Measurements from ENCODE around the gene CNTNAP2.

DNA sequence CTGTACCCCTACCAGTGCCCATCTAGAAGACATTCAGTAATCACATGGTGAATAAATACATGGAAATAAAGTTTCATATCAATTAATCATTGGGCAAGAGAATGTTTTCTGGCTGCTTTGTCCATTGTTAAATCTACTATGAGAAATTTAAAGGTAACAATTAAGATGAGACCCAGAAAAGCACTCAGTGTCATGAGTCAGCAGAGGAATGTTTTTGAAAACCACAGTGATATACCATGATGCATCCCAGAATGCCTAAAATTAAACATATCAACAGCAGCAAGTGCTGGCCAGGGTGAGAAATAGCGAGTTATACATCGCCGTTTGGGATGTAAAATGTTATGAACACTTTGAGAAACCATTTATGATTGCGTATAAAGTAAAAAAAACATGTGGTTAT, 1648.7 kb downstream of the CNTNAP2 start:
- TF ChIP-seq, protein P1, sequence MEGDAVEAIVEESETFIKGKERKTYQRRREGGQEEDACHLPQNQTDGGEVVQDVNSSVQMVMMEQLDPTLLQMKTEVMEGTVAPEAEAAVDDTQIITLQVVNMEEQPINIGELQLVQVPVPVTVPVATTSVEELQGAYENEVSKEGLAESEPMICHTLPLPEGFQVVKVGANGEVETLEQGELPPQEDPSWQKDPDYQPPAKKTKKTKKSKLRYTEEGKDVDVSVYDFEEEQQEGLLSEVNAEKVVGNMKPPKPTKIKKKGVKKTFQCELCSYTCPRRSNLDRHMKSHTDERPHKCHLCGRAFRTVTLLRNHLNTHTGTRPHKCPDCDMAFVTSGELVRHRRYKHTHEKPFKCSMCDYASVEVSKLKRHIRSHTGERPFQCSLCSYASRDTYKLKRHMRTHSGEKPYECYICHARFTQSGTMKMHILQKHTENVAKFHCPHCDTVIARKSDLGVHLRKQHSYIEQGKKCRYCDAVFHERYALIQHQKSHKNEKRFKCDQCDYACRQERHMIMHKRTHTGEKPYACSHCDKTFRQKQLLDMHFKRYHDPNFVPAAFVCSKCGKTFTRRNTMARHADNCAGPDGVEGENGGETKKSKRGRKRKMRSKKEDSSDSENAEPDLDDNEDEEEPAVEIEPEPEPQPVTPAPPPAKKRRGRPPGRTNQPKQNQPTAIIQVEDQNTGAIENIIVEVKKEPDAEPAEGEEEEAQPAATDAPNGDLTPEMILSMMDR (conservative IDR thresholded peaks at IDR 0.05; ENCODE audit: low read length): no peak
- no peak for TF ChIP-seq EZH2phosphoT487 (IDR thresholded peaks at IDR 0.05; ENCODE audit: borderline replicate concordance, low read depth, low read length)
